NCI-H526 treated with DMSO at 0.1 percent for 48 hours (cell line): ENCODE results near the gene CD300C.
"Not testable (repeated sequence)": the region's sequence is repeated elsewhere in the genome, so short reads cannot be mapped to it uniquely, and the experiment has no call there.

Source experiments
- DNase-seq: peaks from one replicate; lab custom pipeline; 2025; lab: John Stamatoyannopoulos, UW

CD300C gene

DNA sequence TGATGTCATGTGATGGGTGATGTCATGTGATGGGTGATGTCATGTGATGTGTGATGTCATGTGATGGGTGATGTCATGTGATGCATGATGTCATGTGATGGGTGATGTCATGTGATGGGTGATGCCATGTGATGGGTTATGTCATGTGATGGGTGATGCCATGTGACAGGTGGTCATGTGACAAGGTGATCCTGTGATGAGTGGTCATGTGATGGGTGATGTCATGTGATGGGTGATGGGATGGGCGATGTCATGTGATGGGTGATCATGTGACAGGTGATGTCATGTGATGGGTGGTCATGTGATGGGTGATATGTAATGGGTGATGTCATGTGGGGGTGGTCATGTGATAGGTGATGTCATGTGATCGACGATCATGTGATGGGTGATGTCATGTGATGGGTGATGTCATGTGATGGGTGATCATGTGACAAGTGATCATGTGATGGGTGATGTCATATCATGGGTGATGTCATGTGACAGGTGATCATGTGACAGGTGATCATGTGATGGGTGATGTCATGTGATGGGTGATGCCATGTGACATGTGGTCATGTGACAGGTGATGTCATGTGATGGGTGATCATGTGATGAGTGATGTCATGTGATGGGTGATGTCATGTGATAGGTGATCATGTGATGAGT lies 31.8 kb downstream of the CD300C start:
- DNase-seq: no peak

GRCh38 chr17:74512624-74513091 lies 33.3 kb downstream of the CD300C start:
- DNase-seq: no peak

DNA sequence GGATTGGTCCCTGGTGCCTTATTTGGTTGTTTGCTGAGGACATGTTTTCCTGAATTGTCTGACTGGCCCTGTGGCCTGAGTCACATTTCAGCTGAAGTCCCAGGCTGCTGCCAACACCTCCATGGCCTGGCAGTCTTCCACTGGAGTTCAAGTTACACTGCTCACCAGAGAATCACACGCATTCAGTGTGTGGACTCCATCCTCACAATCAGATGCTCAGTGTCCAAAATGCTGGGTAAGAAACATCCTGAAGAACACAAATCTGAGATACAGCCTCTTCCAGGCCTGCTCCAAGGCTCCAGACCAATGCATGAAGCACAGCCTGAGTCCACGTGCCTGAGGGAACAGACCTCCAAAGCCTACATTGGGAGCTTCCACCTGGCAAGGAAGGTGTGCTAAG lies 33.9 kb downstream of the CD300C start:
- no peak for DNase-seq

- no peak for DNase-seq
These were observed 37.8 kb downstream of the CD300C start for GRCh38 chr17:74508156-74508555.

GRCh38 chr17:74503949-74504348 lies 42.0 kb downstream of the CD300C start:
- not testable (repeated sequence) for DNase-seq

- no peak for DNase-seq
These were observed 43.1 kb downstream of the CD300C start for GRCh38 chr17:74502861-74503260.

- no peak for DNase-seq
These were observed 45.9 kb downstream of the CD300C start for GRCh38 chr17:74499992-74500391.

- no peak for DNase-seq
These were observed 48.4 kb downstream of the CD300C start for GRCh38 chr17:74497471-74497870.

GRCh38 chr17:74493331-74493833 lies 52.5 kb downstream of the CD300C start:
- peak; percentile 28 for DNase-seq

- DNase-seq: no peak
These were observed 54.3 kb downstream of the CD300C start for GRCh38 chr17:74491626-74492025.
